SK-N-SH (cell line): Measurements from ENCODE around the gene SLFN11. TPM values are rescaled to one million over a fixed set of nuclear protein-coding genes. Genes with fewer than 3 reads are reported as not detected.

ENCODE experiments used
- CTCF ChIA-PET: fragments of 300-600, 350-600 bp; formaldehyde crosslinking; extraction: SDS; loops from one replicate; lab custom pipeline; 2021; lab: Yijun Ruan, JAX
- POLR2A ChIA-PET: fragments of 350-600 bp; sonication (Branson Sonifier 250); formaldehyde crosslinking; extraction: SDS; loops from one replicate; lab custom pipeline; 2020; ENCODE audit warnings: antibody characterized with exemption, inconsistent platforms; lab: Yijun Ruan, JAX
- DNase-seq: peaks from one replicate; pipeline ENCODE4 v3.0.0; 2012
- H2AFZ ChIP-seq: fragments of 200-600 bp; sonication (generic); 2 replicates; pipeline ENCODE4 v1.8.1; 2016; ENCODE audit warnings: antibody characterized with exemption, mild to moderate bottlenecking, low read depth
- H3F3A ChIP-seq: fragments of 200-600 bp; sonication (generic); replicated peaks from 2 replicates; pipeline ENCODE3; 2016; ENCODE audit warnings: antibody characterized with exemption, mild to moderate bottlenecking; ENCODE audit not compliant: insufficient read depth
- H3K27ac ChIP-seq, 2 experiments: fragments of 200-500 bp in 1 of 2; fragments of 200-600 bp in 1 of 2; sonication (Bioruptor generic) in 1 of 2; sonication (generic), shearing (Covaris generic) in 1 of 2; 2 replicates each; pipeline versions ENCODE4 v1.5.1 to v1.6.1; 2014 to 2016; ENCODE audit warnings: low read depth in 2 of 2, inconsistent platforms in 1 of 2, low read length in 1 of 2, mild to moderate bottlenecking in 1 of 2, mixed read lengths in 1 of 2
- H3K27me3 ChIP-seq: fragments of 200-600 bp; sonication (generic), shearing (Covaris generic); 2 replicates; pipeline ENCODE4 v1.6.1; 2016; ENCODE audit warnings: mixed run types; ENCODE audit not compliant: insufficient read depth
- H3K36me3 ChIP-seq, 2 experiments: fragments of 200-500 bp in 1 of 2; fragments of 200-600 bp in 1 of 2; sonication (Bioruptor generic) in 1 of 2; sonication (generic) in 1 of 2; replicated peaks in 1 of 2; 2 replicates each; pipeline versions ENCODE3 to v1.5.1; 2014 to 2016; ENCODE audit warnings: low read length in 1 of 2, mild to moderate bottlenecking in 1 of 2; ENCODE audit not compliant: insufficient read depth in 2 of 2, control insufficient read depth in 1 of 2
- H3K4me1 ChIP-seq, 2 experiments: fragments of 200-500 bp in 1 of 2; fragments of 200-600 bp in 1 of 2; sonication (Bioruptor generic) in 1 of 2; sonication (generic), shearing (Covaris generic) in 1 of 2; 2 replicates each; pipeline versions ENCODE4 v1.5.1 to v1.6.1; 2014 to 2016; ENCODE audit warnings: low read depth in 1 of 2, low read length in 1 of 2, mixed run types in 1 of 2; ENCODE audit not compliant: insufficient read depth in 2 of 2, control insufficient read depth in 1 of 2
- H3K4me2 ChIP-seq: fragments of 200-600 bp; sonication (generic), shearing (Covaris generic); 2 replicates; pipeline ENCODE4 v1.6.1; 2017; ENCODE audit warnings: mixed run types
- H3K4me3 ChIP-seq, 2 experiments: fragments of 200-500 bp in 1 of 2; fragments of 200-600 bp in 1 of 2; sonication (Bioruptor generic) in 1 of 2; sonication (generic), shearing (Covaris generic) in 1 of 2; 2 replicates each; pipeline versions ENCODE4 v1.5.1 to v1.8.1; 2014 to 2016; ENCODE audit warnings: low read depth in 2 of 2, inconsistent platforms in 1 of 2, low read length in 1 of 2, mild to moderate bottlenecking in 1 of 2, mixed read lengths in 1 of 2, moderate library complexity in 1 of 2
- H3K79me2 ChIP-seq: fragments of 200-600 bp; sonication (generic); 2 replicates; pipeline ENCODE4 v1.8.1; 2017; ENCODE audit warnings: mild to moderate bottlenecking; ENCODE audit not compliant: insufficient read depth
- H3K9ac ChIP-seq: fragments of 200-600 bp; sonication (generic); 2 replicates; pipeline ENCODE4 v1.6.1; 2017; ENCODE audit warnings: mixed run types
- H3K9me2 ChIP-seq: fragments of 200-600 bp; sonication (generic); 2 replicates; pipeline ENCODE4 v1.6.1; 2017; ENCODE audit warnings: mixed run types
- H3K9me3 ChIP-seq: fragments of 200-600 bp; sonication (generic); 2 replicates; pipeline ENCODE4 v1.6.1; 2017; ENCODE audit warnings: mixed run types, mild to moderate bottlenecking, moderate library complexity
- H4K20me1 ChIP-seq: fragments of 200-600 bp; sonication (generic); 2 replicates; pipeline ENCODE4 v1.6.1; 2017; ENCODE audit warnings: mild to moderate bottlenecking, mixed run types; ENCODE audit not compliant: insufficient read depth
- CHD2 ChIP-seq: fragments of 150-350 bp; IDR thresholded peaks from 2 replicates; pipeline ENCODE4 v1.6.1; 2018; ENCODE audit warnings: low read length; ENCODE audit not compliant: partially characterized antibody
- ELF1 ChIP-seq: IDR thresholded peaks from 2 replicates; pipeline ENCODE4 v1.4.0; 2012
- EZH2phosphoT487 ChIP-seq: fragments of 200-600 bp; sonication (generic); IDR thresholded peaks from 2 replicates; pipeline ENCODE4 v1.6.1; 2017; ENCODE audit warnings: low read depth, mixed run types, mild to moderate bottlenecking, antibody characterized with exemption, moderate library complexity, borderline replicate concordance
- FOXM1 ChIP-seq: IDR thresholded peaks from 2 replicates; pipeline ENCODE4 v1.4.0; 2012; ENCODE audit warnings: low read depth, mild to moderate bottlenecking
- GATA2 ChIP-seq: sonication (generic); formaldehyde crosslinking; IDR thresholded peaks from 2 replicates; pipeline ENCODE4 v1.5.0; 2020; ENCODE audit warnings: mild to moderate bottlenecking, missing genetic modification reagents
- IRF3 ChIP-seq: fragments of 150-350 bp; IDR thresholded peaks from 2 replicates; pipeline ENCODE4 v1.6.1; 2016; ENCODE audit warnings: mild to moderate bottlenecking, low read depth, low read length
- MEF2A ChIP-seq: IDR thresholded peaks from 2 replicates; pipeline ENCODE4 v1.4.0; 2012; ENCODE audit warnings: low read depth, borderline replicate concordance
- MXI1 ChIP-seq: IDR thresholded peaks from 2 replicates; pipeline ENCODE4 v1.6.1; 2012; ENCODE audit warnings: mild to moderate bottlenecking, low read depth, low read length, improper control_type of control experiment
- NFIC ChIP-seq: IDR thresholded peaks from 2 replicates; pipeline ENCODE4 v1.4.0; 2012; ENCODE audit warnings: borderline replicate concordance
- PBX3 ChIP-seq: IDR thresholded peaks from 2 replicates; pipeline ENCODE4; 2012
- POLR2AphosphoS5 ChIP-seq: IDR thresholded peaks from 2 replicates; pipeline ENCODE4 v1.6.1; 2012; ENCODE audit warnings: low read depth, low read length
- RAD21 ChIP-seq: IDR thresholded peaks from 2 replicates; pipeline ENCODE4 v1.6.1; 2012; ENCODE audit warnings: mild to moderate bottlenecking, low read length
- RCOR1 ChIP-seq: fragments of 150-350 bp; IDR thresholded peaks from 2 replicates; pipeline ENCODE4 v1.6.1; 2017; ENCODE audit warnings: antibody characterized with exemption, low read length
- RFX5 ChIP-seq: IDR thresholded peaks from 2 replicates; pipeline ENCODE4 v1.6.1; 2012; ENCODE audit warnings: mild to moderate bottlenecking, improper control_type of control experiment, low read length
- SIN3A ChIP-seq: IDR thresholded peaks from 2 replicates; pipeline ENCODE4 v1.6.1; 2012; ENCODE audit warnings: low read depth, mild to moderate bottlenecking, low read length, moderate library complexity, borderline replicate concordance
- SMC3 ChIP-seq: IDR thresholded peaks from 2 replicates; pipeline ENCODE4 v1.6.1; 2012; ENCODE audit warnings: low read depth, low read length, improper control_type of control experiment
- TAF1 ChIP-seq: IDR thresholded peaks from 2 replicates; pipeline ENCODE4 v1.6.1; 2012; ENCODE audit warnings: low read depth, mild to moderate bottlenecking, low read length, moderate library complexity, borderline replicate concordance
- TCF12 ChIP-seq: IDR thresholded peaks from 2 replicates; pipeline ENCODE4 v1.4.0; 2012
- TEAD4 ChIP-seq: IDR thresholded peaks from 2 replicates; pipeline ENCODE4 v1.4.0; 2012; ENCODE audit warnings: mild to moderate bottlenecking, borderline replicate concordance; ENCODE audit not compliant: insufficient read depth
- USF2 ChIP-seq: fragments of 150-350 bp; IDR thresholded peaks from 2 replicates; pipeline ENCODE4 v1.6.1; 2017; ENCODE audit warnings: antibody characterized with exemption, low read length, low read depth, borderline replicate concordance
- ZBTB33 ChIP-seq: IDR thresholded peaks from 2 replicates; pipeline ENCODE4 v1.4.0; 2012; ENCODE audit warnings: low read depth, borderline replicate concordance
- WGBS: methylation state at CpG from one replicate; pipeline ENCODE4 v1.1.6; 2017; ENCODE audit warnings: low lambda C conversion rate; 5-methylcytosine and 5-hydroxymethylcytosine counted together
- polyA plus RNA-seq, 3 experiments: library from polyadenylated mRNA; depleted of rRNA; stranded (reverse); fragments of >200 nt; gene quantifications; 2 replicates each; pipeline ENCODE4 v1.2.3, GENCODE V29; 2012
- TF ChIP-seq, protein P1 (sequence below): IDR thresholded peaks from 2 replicates; pipeline ENCODE4 v1.4.0; 2012; ENCODE audit warnings: low read depth, borderline replicate concordance

The SLFN11 gene
- polyA plus RNA-seq, 1 of the 3 experiments (the other 2 are of a cell fraction), result 0.02 TPM

- TF ChIP-seq POLR2AphosphoS5 (no peak), NFIC (no peak), FOXM1 (no peak), RFX5 (no peak), GATA2 (CRISPR knock-in tag) (no peak), TEAD4 (no peak), USF2 (no peak)
These were observed 50.7 kb downstream of the SLFN11 start (continued) for GRCh38 chr17:35322749-35323148.

- 0 out of 2 replicates have a peak, but pooled peaks cover 6% of the 10 kb centered on the region for H3K27me3 ChIP-seq
- H3K4me2 ChIP-seq, result no peak overlapping the region
- H3K9me3 ChIP-seq, result no peaks in the 10 kb centered on the region
- H2AFZ ChIP-seq, result no peak overlapping the region
- no peak for TF ChIP-seq TEAD4
- no peak for TF ChIP-seq POLR2AphosphoS5
- no peak for TF ChIP-seq TAF1
- TF ChIP-seq TCF12, result no peak
- no peak for TF ChIP-seq EZH2phosphoT487
- no peak for TF ChIP-seq IRF3
- no peak for TF ChIP-seq MXI1
- TF ChIP-seq MEF2A, result no peak
- no peak for TF ChIP-seq RAD21
- TF ChIP-seq ZBTB33, result no peak
- TF ChIP-seq SMC3, result no peak
- no peak for TF ChIP-seq RFX5
- TF ChIP-seq, protein P1, sequence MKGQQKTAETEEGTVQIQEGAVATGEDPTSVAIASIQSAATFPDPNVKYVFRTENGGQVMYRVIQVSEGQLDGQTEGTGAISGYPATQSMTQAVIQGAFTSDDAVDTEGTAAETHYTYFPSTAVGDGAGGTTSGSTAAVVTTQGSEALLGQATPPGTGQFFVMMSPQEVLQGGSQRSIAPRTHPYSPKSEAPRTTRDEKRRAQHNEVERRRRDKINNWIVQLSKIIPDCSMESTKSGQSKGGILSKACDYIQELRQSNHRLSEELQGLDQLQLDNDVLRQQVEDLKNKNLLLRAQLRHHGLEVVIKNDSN, result no peak
- no peak for TF ChIP-seq PBX3
- TF ChIP-seq SIN3A, result no peak
- no peak for TF ChIP-seq RCOR1
- no peak for TF ChIP-seq ELF1
- TF ChIP-seq CHD2, result no peak
- H4K20me1 ChIP-seq, result no peaks in the 10 kb centered on the region
- no peak overlapping the region for H3K4me3 ChIP-seq
- DNase-seq, result no peak
- H3K4me1 ChIP-seq, result peaks cover 0 to 3% of the 10 kb centered on the region in 2 experiments; a peak in 1 of 4 replicates
- ChIA-PET CTCF (interaction anchor here (0.9 to 7.2 kb wide), 2 partner anchors 221 to 431 kb away, joined by 3 to 118 read pairs; partner anchors contain the start of gene SLFN12L), POLR2A (no interaction called here)
- WGBS, result 16% methylated on average over 2 of the region's 2 CpGs
- H3K36me3 ChIP-seq, result no peaks in the 10 kb centered on the region
- H3K9ac ChIP-seq, result no peak overlapping the region
- H3K9me2 ChIP-seq, result no peaks in the 10 kb centered on the region
- H3K79me2 ChIP-seq, result no peaks in the 10 kb centered on the region
- H3K27ac ChIP-seq, result no peak overlapping the region
- no peaks in the 10 kb centered on the region for H3F3A ChIP-seq
These were observed 57.5 kb downstream of the SLFN11 start for GRCh38 chr17:35315971-35316370.
